Measurements from ENCODE around the gene SSTR5.

SSTR5 gene

DNA sequence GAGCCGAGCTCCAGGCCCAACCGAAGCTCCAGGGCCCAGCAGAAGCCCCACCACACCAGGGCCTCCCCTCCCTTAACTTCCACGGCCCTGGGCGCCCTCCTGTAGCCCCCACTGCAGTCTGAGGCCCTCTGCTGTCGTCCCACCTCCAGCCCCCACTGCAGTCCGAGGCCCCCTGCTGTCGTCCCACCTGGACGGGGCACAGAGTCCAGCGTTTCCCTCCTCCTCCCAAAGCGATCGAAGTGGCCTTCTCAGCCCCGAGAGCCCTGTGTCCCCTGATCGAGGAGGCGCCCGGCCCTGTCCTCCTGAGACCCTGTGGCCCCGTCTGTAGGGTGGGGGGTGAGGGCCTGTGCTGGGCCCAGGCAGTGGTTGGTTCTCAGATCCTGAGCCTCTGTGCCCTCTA lies 54.6 kb downstream of the SSTR5 start:
- no peak for DNase-seq

DNA sequence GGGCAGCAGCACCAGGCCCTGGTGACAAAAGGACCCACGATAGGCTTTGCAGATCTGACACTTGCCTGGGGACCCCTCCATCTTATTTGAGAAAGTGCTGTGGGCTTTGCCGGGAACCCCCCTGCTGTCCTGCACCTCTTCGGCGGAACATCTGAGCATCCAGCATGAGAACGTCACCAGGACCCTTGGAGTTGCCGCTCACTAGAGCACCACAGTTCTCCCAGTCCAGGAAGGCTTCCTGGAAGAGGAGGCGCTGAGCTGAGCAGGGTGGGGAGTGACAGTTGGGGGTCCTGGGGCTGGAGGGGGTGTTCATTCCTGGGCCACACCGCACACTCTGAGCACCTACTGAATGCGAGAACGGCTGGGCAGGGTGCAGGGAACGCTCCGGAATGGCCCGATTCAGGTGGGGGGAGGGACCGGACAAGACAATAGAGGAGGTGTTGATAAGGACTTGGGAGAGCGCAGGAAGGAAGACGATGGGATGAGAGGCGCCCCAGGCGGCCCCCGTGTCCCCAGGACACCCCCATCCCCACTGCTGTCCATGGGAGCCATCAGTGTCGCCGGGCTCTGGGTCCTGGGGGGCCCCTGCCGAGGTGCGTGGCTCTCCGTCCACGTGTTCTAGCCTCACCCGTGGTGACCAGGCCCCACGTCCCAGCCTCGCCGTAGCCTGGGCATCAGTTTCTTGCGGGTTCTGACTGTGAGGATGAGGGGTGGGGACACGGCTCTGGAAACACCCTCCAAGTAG lies 55.6 kb downstream of the SSTR5 start:
- DNase-seq, result no peak

DNA sequence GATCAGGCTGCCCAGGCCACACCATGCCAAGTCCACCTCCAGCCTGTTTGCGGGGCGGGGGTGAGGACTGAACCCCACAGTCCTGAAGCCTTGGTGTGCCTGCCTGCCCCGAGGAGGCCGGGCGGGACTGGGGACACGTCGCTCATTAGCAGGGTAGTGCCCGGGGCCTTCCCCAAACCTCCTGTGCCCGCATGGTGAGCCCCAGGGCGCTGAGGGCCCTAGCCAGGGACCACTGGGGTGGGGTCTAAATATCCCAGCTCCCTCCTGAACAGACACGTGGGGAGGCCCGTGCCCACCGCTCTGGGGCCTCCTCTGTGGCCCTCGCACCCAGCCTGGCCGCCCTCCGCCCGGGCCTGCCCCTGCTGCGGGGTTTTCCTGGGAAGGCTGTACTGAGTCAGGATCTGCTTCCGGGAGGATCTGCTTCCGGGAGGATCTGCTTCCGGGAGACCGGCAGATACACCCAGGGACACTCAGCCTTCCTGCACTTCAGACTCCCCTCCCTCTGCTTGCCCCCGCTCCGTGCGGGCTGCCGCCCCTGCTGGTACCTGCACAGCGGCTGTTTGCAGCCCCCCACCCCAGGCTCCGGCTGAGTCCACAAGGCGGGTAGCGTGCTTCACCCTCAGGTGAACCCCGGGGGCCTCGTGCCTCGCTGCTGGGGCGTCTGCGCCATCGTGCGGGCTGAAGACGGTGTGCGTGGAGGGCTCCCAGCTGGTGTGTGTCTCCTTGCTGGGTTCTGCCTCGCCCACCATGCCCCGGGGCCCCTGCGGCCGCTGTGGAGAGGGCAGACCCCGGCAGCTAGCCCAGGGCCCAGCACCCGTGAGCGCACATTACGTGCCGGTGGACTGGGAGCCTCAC lies 56.8 kb downstream of the SSTR5 start:
- no peak for DNase-seq

- DNase-seq, result no peak
Observed at GRCh38 chr16:1130382-1130781, 57.8 kb downstream of the SSTR5 start.
